Stimulated activated naive CD8-positive, alpha-beta T cell treated with anti-CD3 and anti-CD28 coated beads, Interleukin-15, Interleukin-2, amounts not matched to agents 100 U/mL and 50 U/mL, for 24 hours (primary cell): Measurements from ENCODE around the gene DLX5.

Source experiments
- ATAC-seq: fragments of 150-1000 bp; cut with Tn5 transposase; one replicate; pipeline ENCODE4 v1.10.0; 2021
- DNase-seq: peaks from one replicate; pipeline ENCODE4 v3.0.0; 2021

DLX5 gene

DNA sequence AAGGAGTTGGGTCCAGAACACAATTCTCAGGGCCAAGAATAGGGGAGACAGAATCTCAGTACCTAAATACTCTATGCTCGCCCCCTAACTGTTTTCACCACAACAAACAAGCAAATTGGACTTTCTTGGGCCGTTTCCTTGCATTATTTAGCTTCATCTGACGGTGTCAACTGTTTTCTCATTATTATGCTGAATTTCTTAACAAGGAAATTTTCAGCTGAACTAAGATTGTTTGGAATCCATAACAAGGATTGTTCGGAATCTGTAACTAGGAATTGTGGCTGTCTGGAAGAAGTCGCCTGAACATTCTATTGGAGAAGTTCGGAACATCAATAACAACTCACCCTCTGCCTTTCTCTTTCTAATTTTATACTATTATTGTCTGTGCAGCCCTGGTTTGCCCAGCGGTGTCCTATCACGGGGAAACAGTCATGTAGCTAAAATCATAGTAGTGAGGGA lies 34.7 kb downstream of the DLX5 start:
- DNase-seq (no peak), ATAC-seq (no peak)

DNA sequence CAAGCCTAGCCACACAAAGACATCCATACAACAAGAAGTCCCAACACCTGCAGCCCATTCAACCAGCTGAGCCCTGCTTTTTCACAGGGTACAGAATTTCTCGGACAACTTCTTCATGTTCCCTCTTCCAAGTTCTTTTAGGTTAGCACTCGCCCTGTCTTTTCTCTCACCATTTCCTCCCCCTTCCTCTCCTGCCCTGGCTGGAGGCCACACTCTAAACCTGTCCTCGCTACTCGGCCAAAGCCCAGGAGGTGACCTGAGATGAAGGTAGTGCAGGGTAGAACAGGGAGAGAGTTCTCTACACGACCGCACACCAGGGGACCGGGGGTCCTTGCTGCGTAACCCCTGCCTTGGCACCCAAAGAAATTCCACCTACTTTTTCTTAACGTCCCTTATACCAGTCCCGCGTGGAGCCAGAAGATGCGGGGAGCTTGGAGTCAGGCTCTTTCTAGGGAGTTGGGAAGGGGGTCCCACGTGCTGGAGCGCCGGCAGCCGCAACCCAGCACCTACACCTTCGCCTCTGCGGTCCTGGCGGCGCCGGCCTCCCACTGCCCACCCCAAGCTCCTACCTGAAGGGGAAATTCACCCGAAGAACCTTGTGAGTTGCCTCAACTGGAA lies 35.3 kb downstream of the DLX5 start:
- ATAC-seq: no peak
- DNase-seq: no peak

DNA sequence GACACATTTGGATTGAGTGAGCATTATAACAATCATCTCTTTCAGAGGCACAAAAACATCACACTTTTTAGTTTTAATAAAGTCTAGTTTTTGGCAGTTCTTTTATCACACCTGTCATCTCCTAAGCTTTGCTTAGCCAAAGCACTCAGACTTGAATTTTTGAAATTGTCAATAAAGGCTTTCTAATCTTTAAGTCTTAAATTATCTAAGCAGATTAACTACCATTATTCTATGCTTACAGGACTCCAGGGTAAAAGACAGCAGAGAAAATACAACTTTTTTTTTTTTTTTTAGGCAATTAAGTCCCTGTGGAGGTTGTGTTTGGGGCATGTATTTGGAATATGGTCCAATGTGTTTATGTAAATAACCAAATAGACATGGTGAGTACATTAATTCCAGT lies 36.9 kb downstream of the DLX5 start:
- ATAC-seq: no peak

DNA sequence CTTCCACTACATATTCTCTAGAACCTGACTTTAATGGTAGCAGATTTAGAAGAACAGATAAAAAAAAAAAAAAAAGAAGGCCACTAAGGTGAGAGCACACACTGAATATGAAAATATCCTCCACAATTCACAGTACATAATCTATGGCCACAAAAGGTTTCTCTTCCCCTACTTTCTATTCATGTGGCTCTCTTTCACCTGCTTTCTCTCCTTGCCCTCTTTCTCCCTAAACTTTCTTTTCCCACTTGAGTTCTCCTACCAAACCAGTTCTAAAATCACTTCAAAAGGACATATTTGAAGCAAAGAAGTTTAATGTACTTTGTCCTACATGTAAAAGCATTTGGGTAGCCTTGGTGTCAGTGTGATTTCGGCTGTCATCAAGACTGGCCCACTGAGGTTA lies 37.7 kb downstream of the DLX5 start:
- DNase-seq: no peak
- ATAC-seq: no peak

More for the DNA sequence above, 36.9 kb downstream of the DLX5 start:
- DNase-seq: no peak

DNA sequence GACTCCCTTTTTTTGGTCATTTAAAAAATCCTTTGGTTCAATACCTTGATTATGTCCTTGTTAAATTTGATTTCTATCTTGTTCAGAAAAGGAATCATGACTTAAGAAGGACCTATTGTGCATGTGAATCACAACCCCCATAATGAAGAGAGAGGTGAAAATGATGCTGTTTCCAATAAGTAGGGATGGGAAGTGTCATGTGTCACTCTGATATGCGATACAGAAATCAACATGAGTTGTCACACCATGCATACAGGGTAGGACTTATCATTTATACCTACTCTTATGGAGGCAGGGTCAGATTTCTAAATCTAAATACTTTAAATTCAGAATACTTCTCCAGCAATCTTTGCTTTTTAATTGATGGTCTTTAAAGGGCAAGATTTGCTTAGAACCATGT lies 38.6 kb downstream of the DLX5 start:
- ATAC-seq: no peak
- no peak for DNase-seq

DNA sequence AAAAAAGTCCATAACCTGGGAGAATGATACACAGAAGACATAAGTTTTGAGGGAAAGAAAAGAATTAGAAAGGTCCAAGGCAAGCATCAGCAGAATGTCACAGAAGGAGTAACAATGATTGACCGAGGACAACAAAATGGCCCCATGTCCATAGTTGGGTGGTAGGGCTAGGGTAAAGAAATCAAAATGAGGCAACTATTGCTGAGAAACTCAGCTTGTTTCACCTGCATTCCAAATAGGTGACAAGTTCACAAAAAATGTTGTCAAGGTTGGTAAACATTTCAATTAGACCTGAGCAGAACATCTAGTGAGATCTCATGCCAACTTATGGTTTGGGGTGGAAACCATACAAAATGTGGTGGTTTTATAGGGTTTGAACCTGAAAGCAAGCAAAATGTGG lies 42.0 kb downstream of the DLX5 start:
- DNase-seq (no peak), ATAC-seq (no peak)

DNA sequence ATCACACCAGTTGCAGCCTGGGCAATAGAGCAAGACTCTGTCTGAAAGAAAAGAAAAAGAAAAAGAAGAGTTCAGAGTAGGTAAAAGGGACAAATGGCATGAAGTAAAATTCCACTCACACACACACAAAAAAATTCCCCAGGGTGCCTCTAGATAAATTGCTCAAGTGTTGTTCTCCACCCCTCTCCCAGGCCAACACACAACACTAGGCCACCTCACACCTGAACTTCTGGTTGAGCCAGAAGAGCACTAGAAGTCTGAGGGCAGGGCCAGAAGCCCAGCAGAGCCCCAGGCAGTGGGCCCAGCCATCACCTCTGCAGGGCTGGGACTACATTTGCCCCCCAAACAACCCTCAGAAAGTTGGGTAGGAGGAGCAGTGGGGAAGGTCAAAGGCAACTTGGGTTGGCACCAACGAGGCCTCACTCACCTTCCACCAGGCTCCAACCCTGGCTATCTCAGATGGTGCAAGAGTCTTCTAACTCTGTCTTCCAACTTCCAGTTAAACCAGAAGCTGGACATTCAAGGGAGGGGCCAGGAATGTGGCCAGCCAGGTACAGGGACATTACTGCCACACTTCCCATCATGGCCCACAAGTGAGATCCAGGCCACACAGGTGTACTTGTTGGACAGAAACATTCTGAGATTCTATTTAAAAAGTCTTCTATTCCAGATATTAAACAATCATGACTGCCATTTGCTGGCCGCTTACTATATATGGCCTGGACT lies 44.9 kb downstream of the DLX5 start:
- ATAC-seq (no peak), DNase-seq (no peak)

DNA sequence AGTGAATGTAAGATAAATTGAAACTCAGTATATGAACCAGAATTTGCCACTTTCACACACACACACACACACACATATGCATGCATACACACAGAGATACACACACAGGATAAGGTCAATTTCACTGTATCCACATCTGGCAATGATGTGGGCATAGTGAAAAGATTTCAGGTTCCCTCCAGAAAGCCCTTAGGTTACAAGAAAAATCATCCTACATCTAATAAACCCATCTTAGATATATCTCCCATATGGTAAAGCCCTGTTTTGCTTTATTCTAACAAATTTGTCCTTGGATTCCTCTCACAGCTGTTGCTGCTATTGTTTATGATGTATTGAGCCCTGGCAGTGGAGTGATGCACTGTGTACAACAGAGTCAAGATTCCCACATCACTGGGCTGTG lies 47.2 kb downstream of the DLX5 start:
- DNase-seq (no peak), ATAC-seq (no peak)

DNA sequence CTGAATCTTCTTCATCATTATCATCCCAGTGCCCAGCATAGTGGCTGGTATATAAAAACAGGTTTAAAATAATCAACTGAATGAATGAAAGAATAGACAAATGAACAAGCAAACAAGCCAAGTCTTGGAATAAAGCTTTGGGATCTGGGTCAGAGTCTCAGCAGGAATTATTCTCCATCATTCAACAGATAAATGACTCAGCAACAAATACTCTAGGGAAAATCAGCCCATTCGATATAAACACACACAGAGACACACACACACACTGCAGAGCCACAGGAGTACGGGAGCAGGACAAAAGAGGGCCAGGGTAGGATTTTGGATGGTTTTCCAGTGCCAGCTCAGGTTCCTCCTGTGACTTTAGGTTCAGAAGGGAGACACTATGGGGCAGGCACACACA lies 48.5 kb downstream of the DLX5 start:
- DNase-seq (no peak), ATAC-seq (no peak)

DNA sequence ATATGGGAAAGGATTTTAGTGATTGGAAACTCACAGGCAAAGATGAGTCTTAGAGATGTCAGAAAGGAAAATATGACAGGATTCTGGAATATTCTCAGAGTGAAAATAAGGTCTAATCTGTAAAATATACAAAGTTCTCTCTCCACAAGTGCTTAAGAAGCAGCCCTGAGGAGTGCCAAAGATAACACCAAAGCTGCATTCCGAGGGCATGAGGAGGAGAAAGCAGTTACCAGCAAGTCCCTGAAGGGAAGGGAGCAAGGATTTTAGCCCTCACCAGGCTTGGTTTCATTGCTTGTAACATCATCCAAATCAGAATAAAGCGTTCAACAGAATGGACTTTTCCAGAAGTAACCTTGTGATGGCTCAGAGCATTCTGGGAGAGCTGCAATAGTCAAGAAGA lies 50.6 kb downstream of the DLX5 start:
- ATAC-seq (no peak), DNase-seq (no peak)

DNA sequence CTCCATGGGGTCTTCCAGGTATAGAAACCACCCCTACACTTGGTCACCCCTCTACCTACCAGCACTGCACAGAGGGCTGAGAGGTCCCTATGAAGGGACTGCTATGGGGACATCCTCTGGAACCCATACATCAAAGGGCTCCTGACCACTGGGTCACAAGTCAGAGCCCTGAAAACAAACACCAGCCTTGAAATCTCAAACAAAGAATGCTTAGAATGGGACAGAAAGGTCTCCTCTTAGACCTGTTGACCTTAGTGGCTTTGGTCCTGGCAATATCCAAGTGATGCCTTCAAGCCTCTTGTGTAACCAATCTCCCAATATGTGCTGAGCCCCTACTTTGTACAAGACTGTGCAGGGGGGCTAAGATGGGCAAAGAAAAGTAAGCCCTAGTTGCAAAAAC lies 53.9 kb downstream of the DLX5 start:
- ATAC-seq (no peak), DNase-seq (no peak)
